NB4 (cell line): ENCODE measurements around the gene CUTC.
"Not testable (repeated sequence)": the region's sequence is repeated elsewhere in the genome, so short reads cannot be mapped to it uniquely, and the experiment has no call there.

ENCODE experiments used
- DNase-seq: peaks from one replicate; pipeline ENCODE4 v3.0.0; 2010; ENCODE audit warnings: low read depth
- H3K4me3 ChIP-seq: one replicate; pipeline ENCODE4 v1.5.1; 2011; ENCODE audit warnings: mild to moderate bottlenecking, low read depth, low read length, moderate library complexity
- CTCF ChIP-seq: IDR thresholded peaks from one replicate; pipeline ENCODE4 v1.5.1; 2012; ENCODE audit warnings: low read depth, low read length
- MAX ChIP-seq: IDR thresholded peaks from 2 replicates; pipeline ENCODE4 v1.6.1; 2011; ENCODE audit warnings: low read depth, low read length
- MYC ChIP-seq: IDR thresholded peaks from 2 replicates; pipeline ENCODE4 v1.6.1; 2011; ENCODE audit warnings: low read depth, low read length
- POLR2A ChIP-seq: IDR thresholded peaks from 2 replicates; pipeline ENCODE4 v1.6.1; 2011; ENCODE audit warnings: mild to moderate bottlenecking; ENCODE audit not compliant: insufficient read length; ENCODE audit errors: extremely low read depth

Gene CUTC

GRCh38 chr10:99743841-99744240, 11.8 kb downstream of the CUTC start:
- TF ChIP-seq POLR2A (no peak), MYC (no peak), MAX (no peak), CTCF (no peak)
- no peak overlapping the region for H3K4me3 ChIP-seq
- no peak for DNase-seq

- H3K4me3 ChIP-seq, DNase-seq: not testable (repeated sequence)
Observed at GRCh38 chr10:99746166-99746565, 14.1 kb downstream of the CUTC start.

- H3K4me3 ChIP-seq: no peak overlapping the region
- TF ChIP-seq MYC (no peak), MAX (no peak), POLR2A (no peak), CTCF (no peak)
Observed at GRCh38 chr10:99748823-99749451, 16.9 kb downstream of the CUTC start.

GRCh38 chr10:99750641-99751040, 18.6 kb downstream of the CUTC start:
- TF ChIP-seq CTCF: no peak
- no peak for TF ChIP-seq MYC
- TF ChIP-seq POLR2A: no peak
- TF ChIP-seq MAX: no peak
- no peak overlapping the region for H3K4me3 ChIP-seq
- DNase-seq: no peak

More at GRCh38 chr10:99748823-99749451, 16.9 kb downstream of the CUTC start:
- no peak for DNase-seq

GRCh38 chr10:99754670-99755069, 22.6 kb downstream of the CUTC start:
- TF ChIP-seq CTCF: no peak
- TF ChIP-seq MAX: no peak
- no peak for TF ChIP-seq MYC
- TF ChIP-seq POLR2A: no peak
- no peak overlapping the region for H3K4me3 ChIP-seq
- no peak for DNase-seq

GRCh38 chr10:99756159-99756558, 24.1 kb downstream of the CUTC start:
- no peak for TF ChIP-seq CTCF
- no peak for TF ChIP-seq MYC
- TF ChIP-seq MAX: no peak
- TF ChIP-seq POLR2A: no peak
- H3K4me3 ChIP-seq: no peak overlapping the region
- DNase-seq: no peak
